ENCODE measurements around the gene LRRC1.

LRRC1 gene

GRCh38 chr6:53845280-53846195 is 50.7 kb downstream of the LRRC1 start:
- DNase-seq (ENCODE audit: low spot score) = no peak

- no peak for DNase-seq (ENCODE audit: low spot score)
These were observed 51.4 kb downstream of the LRRC1 start for GRCh38 chr6:53846250-53846649.

- DNase-seq (ENCODE audit: low spot score) = no peak
These were observed 53.0 kb downstream of the LRRC1 start for GRCh38 chr6:53847796-53848314.

- DNase-seq (ENCODE audit: low spot score) = no peak
These were observed 55.7 kb downstream of the LRRC1 start for GRCh38 chr6:53850527-53850926.

- no peak for DNase-seq (ENCODE audit: low spot score)
These were observed 56.8 kb downstream of the LRRC1 start for GRCh38 chr6:53851561-53851960.

GRCh38 chr6:53852805-53853204 is 58.0 kb downstream of the LRRC1 start:
- DNase-seq (ENCODE audit: low spot score) = no peak

GRCh38 chr6:53854843-53855567 is 60.2 kb downstream of the LRRC1 start:
- no peak for DNase-seq (ENCODE audit: low spot score)

- no peak for DNase-seq (ENCODE audit: low spot score)
These were observed 61.1 kb downstream of the LRRC1 start for GRCh38 chr6:53855940-53856339.

GRCh38 chr6:53857318-53858094 is 62.7 kb downstream of the LRRC1 start:
- DNase-seq (ENCODE audit: low spot score) = no peak

- DNase-seq (ENCODE audit: low spot score) = no peak
These were observed 63.4 kb downstream of the LRRC1 start for GRCh38 chr6:53858196-53858595.

- no peak for DNase-seq (ENCODE audit: low spot score)
These were observed 64.1 kb downstream of the LRRC1 start for GRCh38 chr6:53858913-53859312.

- no peak for DNase-seq (ENCODE audit: low spot score)
These were observed 65.7 kb downstream of the LRRC1 start for GRCh38 chr6:53860511-53860910.

- no peak for DNase-seq (ENCODE audit: low spot score)
These were observed 66.7 kb downstream of the LRRC1 start for GRCh38 chr6:53861518-53861917.

GRCh38 chr6:53862662-53863462 is 68.1 kb downstream of the LRRC1 start:
- DNase-seq (ENCODE audit: low spot score) = no peak

GRCh38 chr6:53864781-53865180 is 70.0 kb downstream of the LRRC1 start:
- no peak for DNase-seq (ENCODE audit: low spot score)

- no peak for DNase-seq (ENCODE audit: low spot score)
These were observed 71.4 kb downstream of the LRRC1 start for GRCh38 chr6:53866226-53866625.

GRCh38 chr6:53868626-53869025 is 73.8 kb downstream of the LRRC1 start:
- DNase-seq (ENCODE audit: low spot score) = peak; percentile 43

- no peak for DNase-seq (ENCODE audit: low spot score)
These were observed 75.2 kb downstream of the LRRC1 start for GRCh38 chr6:53869964-53870363.

GRCh38 chr6:53873922-53874321 is 79.1 kb downstream of the LRRC1 start:
- DNase-seq (ENCODE audit: low spot score) = no peak

- DNase-seq (ENCODE audit: low spot score) = no peak
These were observed 80.2 kb downstream of the LRRC1 start for GRCh38 chr6:53874964-53875363.

- DNase-seq (ENCODE audit: low spot score) = no peak
These were observed 82.3 kb downstream of the LRRC1 start for GRCh38 chr6:53877151-53877550.

Data from SK-N-DZ (cell line).